Ishikawa (cell line): ENCODE measurements around the gene VWA5B1.

Source experiments
- CREB1 ChIP-seq: IDR thresholded peaks from 2 replicates; pipeline ENCODE4 v1.6.1; 2012; ENCODE audit warnings: low read depth
- EGR1 ChIP-seq: IDR thresholded peaks from 2 replicates; pipeline ENCODE4 v1.6.1; 2012
- EP300 ChIP-seq: IDR thresholded peaks from 2 replicates; pipeline ENCODE4 v1.6.1; 2012; ENCODE audit warnings: borderline replicate concordance
- MAX ChIP-seq: IDR thresholded peaks from 2 replicates; pipeline ENCODE4 v1.6.1; 2012
- NFIC ChIP-seq: IDR thresholded peaks from 2 replicates; pipeline ENCODE4 v1.6.1; 2012
- RAD21 ChIP-seq: IDR thresholded peaks from 2 replicates; pipeline ENCODE4 v1.6.1; 2012; ENCODE audit warnings: low read depth
- REST ChIP-seq: IDR thresholded peaks from 2 replicates; pipeline ENCODE4 v1.6.1; 2012; ENCODE audit warnings: low read depth, mild to moderate bottlenecking
- TCF12 ChIP-seq: IDR thresholded peaks from 2 replicates; pipeline ENCODE4 v1.6.1; 2012; ENCODE audit warnings: low read depth
- TEAD4 ChIP-seq: IDR thresholded peaks from 2 replicates; pipeline ENCODE4 v1.6.1; 2012
- USF1 ChIP-seq: IDR thresholded peaks from 2 replicates; pipeline ENCODE4 v1.6.1; 2012
- YY1 ChIP-seq: IDR thresholded peaks from 2 replicates; pipeline ENCODE4 v1.6.1; 2012; ENCODE audit warnings: low read depth
- ZBTB7A ChIP-seq: IDR thresholded peaks from 2 replicates; pipeline ENCODE4 v1.6.1; 2012; ENCODE audit warnings: low read depth

The VWA5B1 gene

GRCh38 chr1:20404466-20404865, 113.8 kb downstream of the VWA5B1 start:
- TF ChIP-seq TCF12, result no peak
- TF ChIP-seq TEAD4, result no peak
- TF ChIP-seq YY1, result no peak
- no peak for TF ChIP-seq RAD21
- TF ChIP-seq MAX, result no peak
- TF ChIP-seq USF1, result no peak
- TF ChIP-seq EP300, result no peak
- no peak for TF ChIP-seq CREB1
- no peak for TF ChIP-seq ZBTB7A
- no peak for TF ChIP-seq REST
- no peak for TF ChIP-seq NFIC
- TF ChIP-seq EGR1, result no peak
